HepG2 (cell line): ENCODE results near the gene CSNK1D. TPM values are rescaled to one million over a fixed set of nuclear protein-coding genes. Genes with fewer than 3 reads are reported as not detected.

Source experiments
- ATF7 ChIP-seq, 2 experiments: fragments of 450-650 bp in 1 of 2; sonication (generic) in 1 of 2; formaldehyde crosslinking in 1 of 2; IDR thresholded peaks; 2 replicates each; pipeline versions ENCODE4 v1.4.0 to v1.6.1; 2016 to 2020; ENCODE audit warnings: antibody characterized with exemption in 1 of 2, mild to moderate bottlenecking in 1 of 2, missing genetic modification reagents in 1 of 2
- CCDC6 ChIP-seq: sonication (generic); formaldehyde crosslinking; IDR thresholded peaks from 2 replicates; pipeline ENCODE4 v1.8.1; 2022; ENCODE audit warnings: mild to moderate bottlenecking, missing genetic modification reagents, moderate library complexity
- CHD4 ChIP-seq: fragments of 200-600 bp; sonication (generic); IDR thresholded peaks from 2 replicates; pipeline ENCODE4 v1.7.0; 2017; ENCODE audit warnings: mild to moderate bottlenecking, low read length, borderline replicate concordance
- FOSL1 ChIP-seq: sonication (generic); formaldehyde crosslinking; IDR thresholded peaks from 2 replicates; pipeline ENCODE4 v1.9.0; 2021; ENCODE audit warnings: missing genetic modification reagents, borderline replicate concordance
- GMEB2 ChIP-seq: IDR thresholded peaks from 2 replicates; pipeline ENCODE4 v1.6.1; 2016; ENCODE audit warnings: missing biosample characterization, missing genetic modification reagents, low read depth
- HOXA9 ChIP-seq: sonication (generic); formaldehyde crosslinking; IDR thresholded peaks from 2 replicates; pipeline ENCODE4 v1.8.1; 2022; ENCODE audit warnings: missing genetic modification reagents, mild to moderate bottlenecking, moderate library complexity, borderline replicate concordance
- IRF1 ChIP-seq: sonication (generic); formaldehyde crosslinking; IDR thresholded peaks from 2 replicates; pipeline ENCODE4 v1.4.0; 2020; ENCODE audit warnings: low read depth, mild to moderate bottlenecking, missing genetic modification reagents
- ISX ChIP-seq: sonication (generic); formaldehyde crosslinking; conservative IDR thresholded peaks from 2 replicates; pipeline ENCODE4 v1.5.0; 2020; ENCODE audit warnings: missing genetic modification reagents
- JARID2 ChIP-seq: sonication (generic); formaldehyde crosslinking; IDR thresholded peaks from 2 replicates; pipeline ENCODE4 v1.8.1; 2023; ENCODE audit warnings: missing genetic modification reagents, inconsistent platforms; ENCODE audit not compliant: insufficient replicate concordance
- MTA3 ChIP-seq: sonication (generic); formaldehyde crosslinking; IDR thresholded peaks from 2 replicates; pipeline ENCODE4 v1.4.0; 2020; ENCODE audit warnings: missing genetic modification reagents
- PHF21A ChIP-seq: sonication (generic); formaldehyde crosslinking; IDR thresholded peaks from 2 replicates; pipeline ENCODE4 v1.5.0; 2020; ENCODE audit warnings: mild to moderate bottlenecking, missing genetic modification reagents
- SAP130 ChIP-seq: IDR thresholded peaks from 2 replicates; pipeline ENCODE4 v1.6.1; 2016; ENCODE audit warnings: low read depth
- SKIL ChIP-seq: sonication (generic); formaldehyde crosslinking; IDR thresholded peaks from 2 replicates; pipeline ENCODE4 v1.8.0; 2022; ENCODE audit warnings: missing genetic modification reagents, mild to moderate bottlenecking, moderate library complexity, borderline replicate concordance
- SRF ChIP-seq: IDR thresholded peaks from 2 replicates; pipeline ENCODE4 v1.6.1; 2011; ENCODE audit warnings: mild to moderate bottlenecking, low read depth, low read length, moderate library complexity
- TFDP2 ChIP-seq: sonication (generic); formaldehyde crosslinking; IDR thresholded peaks from 2 replicates; pipeline ENCODE4 v1.4.0; 2020; ENCODE audit warnings: missing genetic modification reagents
- TMF1 ChIP-seq: sonication (generic); formaldehyde crosslinking; IDR thresholded peaks from 2 replicates; pipeline ENCODE4 v1.8.1; 2022; ENCODE audit warnings: low read depth, missing genetic modification reagents
- ZBTB10 ChIP-seq: sonication (generic); formaldehyde crosslinking; IDR thresholded peaks from 2 replicates; pipeline ENCODE4 v1.4.0; 2020; ENCODE audit warnings: missing genetic modification reagents, borderline replicate concordance
- ZNF44 ChIP-seq: sonication (generic); formaldehyde crosslinking; IDR thresholded peaks from 2 replicates; pipeline ENCODE4 v1.5.1; 2020; ENCODE audit warnings: mild to moderate bottlenecking, missing genetic modification reagents
- ZNF740 ChIP-seq: sonication (generic); formaldehyde crosslinking; IDR thresholded peaks from 2 replicates; pipeline ENCODE4 v1.4.0; 2020; ENCODE audit warnings: missing genetic modification reagents
- ZNF784 ChIP-seq: sonication (generic); formaldehyde crosslinking; IDR thresholded peaks from 2 replicates; pipeline ENCODE4 v1.5.1; 2020; ENCODE audit warnings: missing genetic modification reagents, mild to moderate bottlenecking, borderline replicate concordance
- ZSCAN21 ChIP-seq: sonication (generic); formaldehyde crosslinking; IDR thresholded peaks from 2 replicates; pipeline ENCODE4 v1.8.0; 2022; ENCODE audit warnings: mild to moderate bottlenecking, missing genetic modification reagents, moderate library complexity, borderline replicate concordance
- polyA plus RNA-seq, 8 experiments: library from polyadenylated mRNA; depleted of rRNA in 3 of 8; stranded (reverse) in 7 of 8; unstranded in 1 of 8; fragments of >200 nt; fragmentation: Illumina TruSeq in 4 of 8; extraction: Trizol in 4 of 8; gene quantifications; 2 replicates each; pipeline versions ENCODE4 v1.2.1 to v1.2.3, GENCODE V29; 2011 to 2016; ENCODE audit warnings: low read depth in 4 of 8, missing spikeins in 1 of 8, mixed read lengths in 1 of 8; ENCODE audit not compliant: insufficient read depth in 1 of 8
- total RNA-seq, 5 experiments: library from RNA; depleted of rRNA; stranded (reverse); fragments of >200 nt; fragmentation: Illumina TruSeq; extraction: Trizol; gene quantifications; 2 replicates each; pipeline ENCODE4 v1.2.3, GENCODE V29; 2016; ENCODE audit warnings: low read depth in 1 of 5

CSNK1D gene
- total and polyA plus RNA-seq, 2 of the 13 experiments (the other 11 are each of a cell fraction or from before 2014, with no cell fraction given): 31.5 to 128 TPM

GRCh38 chr17:82242698-82242976 is 30.9 kb downstream of the CSNK1D start (continued):
- TF ChIP-seq GMEB2 (CRISPR knock-in tag): no peak
- TF ChIP-seq ATF7 (IDR thresholded peaks at IDR 0.05): no peak
- no peak for TF ChIP-seq ATF7 (CRISPR knock-in tag; IDR thresholded peaks at IDR 0.05)
- TF ChIP-seq SAP130 (CRISPR knock-in tag): no peak
- TF ChIP-seq FOSL1 (CRISPR knock-in tag): no peak
- TF ChIP-seq ZBTB10 (CRISPR knock-in tag): peak; percentile 14; the same call in 1 of the 2 replicates
- TF ChIP-seq ZNF784 (CRISPR knock-in tag): no peak
- TF ChIP-seq ZNF740 (CRISPR knock-in tag): no peak
- no peak for TF ChIP-seq IRF1
- TF ChIP-seq CHD4: no peak
- no peak for TF ChIP-seq ISX
- TF ChIP-seq ZSCAN21 (CRISPR knock-in tag): no peak; the same call in 1 of the 2 replicates
- TF ChIP-seq CCDC6: no peak
- TF ChIP-seq ZNF44 (CRISPR knock-in tag): no peak
- TF ChIP-seq SRF: no peak
- peak; percentile 17; the same call in 1 of the 2 replicates for TF ChIP-seq PHF21A
- TF ChIP-seq JARID2 (CRISPR knock-in tag): peak; percentile 7
- no peak for TF ChIP-seq HOXA9 (CRISPR knock-in tag)
- no peak for TF ChIP-seq MTA3 (CRISPR knock-in tag)
- no peak for TF ChIP-seq TFDP2 (CRISPR knock-in tag)
- TF ChIP-seq SKIL (CRISPR knock-in tag): 0 out of 2 replicates have a peak, but pooled peaks have one; percentile 7
- no peak; the same call in 1 of the 2 replicates for TF ChIP-seq TMF1 (CRISPR knock-in tag)
